HG03103 (cell line): ENCODE results near the gene ADA.

ENCODE experiments used
- ATAC-seq: cut with Tn5 transposase; IDR thresholded peaks from one replicate; pipeline ENCODE4 v1.9.1; 2021; ENCODE audit warnings: low read depth; ENCODE audit not compliant: unreplicated experiment

ADA gene

GRCh38 chr20:44646641-44647274 lies 4.7 kb downstream of the ADA start:
- ATAC-seq: peak; percentile 35

- ATAC-seq: no peak
Measured at GRCh38 chr20:44646023-44646640, 5.4 kb downstream of the ADA start.

DNA sequence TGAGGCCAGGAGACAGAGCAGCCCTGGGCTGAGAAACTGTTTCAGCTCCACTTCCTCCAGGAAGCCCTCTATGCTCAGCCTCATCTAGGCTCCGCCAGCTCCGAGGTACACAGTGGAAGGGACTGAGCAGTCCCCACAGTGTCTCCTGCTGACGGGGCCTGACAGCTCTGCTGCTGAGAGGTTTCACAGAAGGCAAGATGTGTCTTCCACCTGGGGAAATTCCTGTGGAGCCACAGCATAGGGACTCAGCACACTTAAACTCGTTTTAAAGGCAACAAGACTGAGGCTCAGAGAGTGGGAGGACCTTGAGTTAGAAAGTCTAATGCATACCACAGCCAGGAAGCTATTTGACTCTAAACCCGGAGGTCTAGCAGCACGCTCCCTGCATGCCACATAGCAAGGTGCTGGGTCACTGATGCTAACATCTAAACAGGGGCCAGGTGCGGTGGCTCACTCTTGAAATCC lies 6.8 kb downstream of the ADA start:
- no peak for ATAC-seq

DNA sequence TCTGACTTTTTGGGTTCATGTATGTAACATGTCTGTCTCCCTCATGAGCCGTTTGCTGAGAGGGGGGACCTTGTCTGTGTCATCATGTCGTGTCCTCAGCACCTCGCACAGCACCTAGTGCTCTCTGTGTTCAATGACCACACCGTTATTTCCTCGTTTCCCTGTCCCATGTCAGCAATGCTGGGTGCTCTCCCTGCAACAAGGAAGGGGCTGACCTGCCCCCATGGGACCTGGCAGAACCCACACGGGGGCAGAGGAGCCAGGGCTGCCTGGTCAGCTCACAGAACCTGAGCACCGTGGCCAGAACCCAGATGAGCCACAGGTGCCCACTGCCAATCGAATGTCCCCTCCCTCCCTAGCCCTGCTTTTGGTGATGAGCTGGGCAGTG lies 7.3 kb downstream of the ADA start:
- ATAC-seq: no peak

GRCh38 chr20:44643596-44644229 lies 7.8 kb downstream of the ADA start:
- no peak for ATAC-seq

DNA sequence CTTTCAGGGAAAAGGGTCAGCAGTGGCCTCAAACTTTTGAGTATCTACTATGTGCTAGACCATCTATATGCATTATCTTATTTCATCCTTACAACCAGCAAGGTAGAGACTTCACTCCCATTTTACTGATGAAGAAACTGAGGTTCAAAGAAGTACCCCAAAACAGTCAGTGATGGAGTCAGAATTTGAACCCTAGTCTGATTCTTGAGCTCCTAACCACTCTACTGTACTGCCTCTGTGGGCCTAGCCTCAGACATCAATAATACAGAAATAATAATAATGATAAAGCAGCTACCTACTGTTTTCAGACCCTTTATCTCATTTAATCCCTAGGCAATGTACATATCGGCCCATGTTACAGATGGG lies 8.4 kb downstream of the ADA start:
- ATAC-seq: no peak

- ATAC-seq: no peak
Measured at GRCh38 chr20:44642203-44643153, 9.0 kb downstream of the ADA start.

GRCh38 chr20:44641325-44641724 lies 10.2 kb downstream of the ADA start:
- no peak for ATAC-seq

DNA sequence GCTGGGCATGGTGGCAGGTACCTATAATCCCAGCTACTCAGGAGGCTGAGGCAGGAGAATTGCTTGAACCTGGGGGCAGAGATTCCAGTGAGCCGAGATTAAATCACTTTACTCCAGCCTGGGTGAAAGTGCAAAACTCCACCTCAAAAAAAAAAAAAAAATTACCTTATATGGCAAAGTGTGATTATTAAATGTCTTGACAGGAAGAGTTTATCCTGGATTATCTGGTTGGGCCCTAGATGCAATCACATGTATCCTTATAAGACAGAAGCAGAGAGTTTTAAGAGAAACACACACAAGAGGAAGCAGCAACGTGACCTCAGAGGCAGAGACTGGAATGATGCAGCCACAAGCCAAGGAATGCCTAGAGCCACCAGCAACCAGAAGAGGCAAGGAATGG lies 11.0 kb downstream of the ADA start:
- no peak for ATAC-seq

DNA sequence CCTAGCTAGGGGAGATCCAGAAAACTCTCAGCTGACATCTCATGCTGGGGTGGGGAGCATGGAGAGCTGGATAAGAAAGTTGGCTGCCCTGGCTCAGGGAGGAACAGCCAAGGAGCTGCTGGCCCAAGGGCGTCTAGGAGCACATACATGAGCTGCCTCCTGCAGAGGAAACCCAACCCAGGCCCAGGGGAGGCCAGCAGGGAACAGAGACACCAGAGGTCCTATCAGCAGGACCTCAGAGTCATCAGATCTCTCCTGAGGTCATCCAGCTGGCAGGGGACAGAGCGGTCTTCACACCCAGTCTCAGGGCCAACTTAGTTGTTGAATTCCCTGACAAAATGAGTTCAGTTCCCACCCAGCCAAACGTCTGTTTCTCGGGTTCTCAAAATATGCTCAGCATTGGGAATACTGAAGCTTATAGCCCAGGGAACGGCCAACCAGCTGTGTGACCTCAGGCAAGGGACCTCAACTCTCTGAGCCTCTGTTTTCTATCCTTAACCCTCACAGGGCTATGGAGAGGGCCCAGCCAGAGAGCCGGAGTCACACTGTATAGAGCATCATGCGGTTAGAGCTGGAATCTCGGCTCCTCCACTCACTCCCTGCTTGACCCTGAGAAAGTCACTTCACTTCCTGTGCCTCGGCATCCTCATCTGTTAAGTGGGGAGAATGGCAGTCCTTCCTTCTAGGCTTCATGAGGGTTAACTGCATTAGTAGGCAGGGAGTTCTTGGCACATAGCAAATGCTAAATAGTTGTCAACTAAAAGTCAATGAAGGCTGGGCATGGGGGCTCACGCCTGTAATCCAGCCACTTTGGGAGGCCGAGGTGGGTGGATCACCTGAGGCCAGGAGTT lies 13.8 kb downstream of the ADA start:
- no peak for ATAC-seq

- no peak for ATAC-seq
Measured at GRCh38 chr20:44637042-44637441, 14.5 kb downstream of the ADA start.

DNA sequence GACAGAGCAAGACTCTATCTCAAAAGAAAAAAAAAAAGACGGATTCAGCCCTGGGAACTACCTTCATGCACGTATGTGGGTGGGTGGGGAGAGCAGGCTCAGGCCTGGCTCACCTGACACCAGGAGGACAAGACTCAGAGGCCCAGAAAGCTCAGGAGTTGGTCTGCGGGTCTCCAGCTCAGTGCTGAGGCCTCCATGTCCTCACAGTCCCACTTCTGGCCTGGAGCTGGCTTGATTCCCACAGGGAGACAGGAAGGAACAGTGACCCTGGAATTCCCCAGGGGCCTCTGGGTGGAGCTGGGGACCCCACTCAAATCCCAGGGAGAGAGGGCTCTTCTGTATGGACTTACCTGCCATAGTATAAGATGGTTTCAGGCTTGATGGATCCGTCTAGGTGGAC lies 15.6 kb downstream of the ADA start:
- no peak for ATAC-seq

GRCh38 chr20:44633872-44634600 lies 17.5 kb downstream of the ADA start:
- ATAC-seq: no peak

DNA sequence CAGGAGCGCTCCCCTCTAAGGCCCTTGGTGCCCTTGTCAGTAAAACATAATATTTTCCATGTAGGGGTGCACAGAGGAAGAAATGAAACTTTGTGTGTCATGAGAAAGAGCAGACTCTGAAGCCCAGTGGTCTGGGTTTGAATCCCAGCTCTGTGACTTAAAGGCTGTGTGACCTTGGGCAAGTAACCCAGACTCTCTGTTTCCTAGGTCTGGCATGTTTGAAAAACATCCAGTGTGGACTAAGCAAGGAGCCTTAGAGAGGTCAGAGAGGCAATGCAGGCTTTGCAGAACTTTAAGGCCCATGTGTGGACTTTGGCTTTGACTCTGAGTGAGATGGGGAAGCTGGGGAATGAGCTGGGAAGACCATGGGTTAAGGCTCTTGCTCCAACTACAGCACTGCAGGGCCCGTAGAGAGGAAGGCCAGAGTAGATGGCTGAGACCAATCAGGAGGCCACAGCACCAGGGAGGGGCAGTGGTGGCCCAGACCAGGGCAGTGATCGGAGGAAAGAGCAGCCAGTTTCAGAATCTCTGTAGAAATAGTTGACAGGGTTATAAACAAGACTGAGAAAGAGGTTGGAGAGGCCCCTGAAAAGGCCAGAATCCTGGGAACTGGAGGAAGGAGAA lies 18.2 kb downstream of the ADA start:
- no peak for ATAC-seq

DNA sequence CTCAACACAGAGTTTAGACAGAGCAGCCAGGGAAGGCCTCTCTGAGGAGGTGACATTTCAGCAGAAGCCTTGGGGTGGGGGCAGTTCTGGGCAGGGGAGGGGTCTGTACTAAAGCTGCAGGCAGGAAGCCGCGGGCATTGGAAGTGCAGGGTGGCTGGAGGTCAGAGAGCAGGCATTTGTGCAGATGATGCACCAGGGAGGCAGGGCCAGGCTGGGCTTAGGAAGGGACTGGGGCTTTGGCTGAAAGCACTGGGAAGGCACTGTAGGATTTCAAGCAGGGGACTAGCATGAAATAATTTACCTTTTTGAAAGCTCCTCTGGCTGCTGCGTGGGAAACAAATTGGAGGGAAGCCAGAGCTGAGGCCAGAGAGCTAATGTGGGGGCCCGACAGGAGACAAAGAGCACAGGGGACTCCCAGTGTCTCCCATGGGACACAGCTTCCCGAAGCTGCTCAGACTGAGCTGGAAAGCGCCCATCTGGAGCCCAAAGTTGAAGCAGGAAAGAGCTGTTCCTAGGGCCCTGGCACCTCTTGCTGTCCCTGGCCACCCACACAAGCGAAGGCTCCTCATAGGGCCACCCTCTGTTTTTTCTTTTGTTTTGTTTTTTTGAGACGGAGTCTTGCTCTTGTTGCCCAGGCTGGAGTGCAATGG lies 19.3 kb downstream of the ADA start:
- no peak for ATAC-seq

DNA sequence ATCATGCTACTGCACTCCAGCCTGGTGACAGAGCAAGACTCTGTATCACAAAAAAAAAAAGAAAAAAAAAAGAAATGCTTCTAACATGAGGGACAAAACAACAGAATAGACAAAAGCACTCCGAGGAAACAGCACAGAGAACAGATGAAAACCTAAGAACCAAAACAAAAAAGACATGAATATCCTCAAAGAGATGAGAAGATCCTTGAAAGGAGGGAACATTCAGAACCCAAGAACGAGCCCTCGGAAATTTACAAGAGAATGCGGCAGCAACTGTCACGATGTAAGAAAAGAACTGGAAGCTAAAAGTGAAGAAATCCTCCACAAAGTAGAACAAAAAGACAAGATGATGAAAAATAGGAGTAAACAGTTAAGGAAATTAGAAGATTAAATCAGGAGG lies 21.2 kb downstream of the ADA start:
- ATAC-seq: no peak

DNA sequence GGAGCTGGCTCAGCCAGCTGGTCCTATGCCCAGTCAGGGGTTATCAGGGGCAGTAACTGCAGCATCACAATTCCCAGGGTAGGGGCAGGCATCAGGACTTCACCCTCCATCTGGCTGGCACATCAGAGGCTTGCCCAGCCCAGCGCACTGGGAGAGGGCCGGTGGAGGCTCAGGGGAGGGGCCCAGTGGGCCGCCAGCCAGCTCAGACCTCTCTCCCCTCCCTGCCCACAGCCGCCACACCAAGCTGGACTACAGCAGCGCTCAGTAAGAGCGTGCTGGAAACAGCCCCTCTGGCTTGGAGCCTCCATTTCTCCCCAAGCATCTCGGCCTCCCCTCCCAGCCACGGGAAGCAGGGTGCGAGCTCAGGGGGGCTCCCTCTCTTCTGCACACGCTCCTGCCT lies 22.0 kb downstream of the ADA start:
- ATAC-seq: no peak

DNA sequence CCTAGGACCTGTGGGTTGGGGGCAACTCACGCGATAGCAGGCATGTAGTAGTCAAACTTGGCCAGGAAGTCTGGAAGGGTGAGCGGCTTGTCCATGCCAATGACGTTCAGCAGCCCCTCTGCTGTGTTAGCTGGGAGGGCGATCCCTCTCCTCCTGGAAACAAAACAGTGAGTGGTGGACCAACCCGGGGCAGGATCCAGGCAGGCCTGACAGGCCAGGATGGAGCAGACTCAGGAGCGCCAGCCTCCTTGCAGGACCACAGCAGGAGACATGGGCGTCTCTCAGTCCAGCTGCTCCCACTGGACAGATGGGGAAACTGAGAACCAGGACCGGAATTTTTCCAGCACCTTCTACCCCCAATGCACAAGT lies 22.5 kb downstream of the ADA start:
- no peak for ATAC-seq
